ENCODE data around the gene ZNF367. TPM values are rescaled to one million over a fixed set of nuclear protein-coding genes. Genes with fewer than 3 reads are reported as not detected.

Gene ZNF367
- total and polyA plus RNA-seq, 2 of the 4 experiments (the other 2 are of a cell fraction) = 1.1 to 2.7 TPM

GRCh38 chr9:96342571-96343245, 75.5 kb downstream of the ZNF367 start:
- Histone ChIP-seq H2BK120ac (ENCODE audit: low read depth, low read length) (peak overlapping the region; percentile 23; the same call in 1 of the 2 replicates), H3K79me1 (ENCODE audit: low read depth in 1 of 2, low read length in 2 of 2) (peaks cover 3 to 7% of the 10 kb centered on the region in 2 experiments; a peak in 1 of 4 replicates), H2AK5ac (ENCODE audit: low read depth, low read length) (peak overlapping the region; percentile 87; the same call in 1 of the 2 replicates), H3K4ac (ENCODE audit: low read depth, low read length) (peak overlapping the region; percentile 31; the same call in 1 of the 2 replicates), H2AK9ac (replicated peaks; ENCODE audit: low read depth, low read length, poor library complexity) (peak overlapping the region; percentile 61), H3K9ac (ENCODE audit: low read depth, low read length) (no peak overlapping the region), H2AFZ (replicated peaks; ENCODE audit: low read length, poor library complexity) (peak overlapping the region; percentile 2), H3K4me2 (ENCODE audit: low read depth, low read length) (no peak overlapping the region), H3K27ac (ENCODE audit: insufficient read depth, low read length) (no peak overlapping the region), H3K23ac (ENCODE audit: low read depth, low read length) (0 out of 2 replicates have a peak overlapping the region, but pooled peaks have one; percentile 18), H3K14ac (replicated peaks; ENCODE audit: low read depth, low read length) (peak overlapping the region; percentile 67), H3K9me1 (ENCODE audit: insufficient read depth, low read length) (peaks cover 9% of the 10 kb centered on the region), H3K18ac (ENCODE audit: low read depth, low read length) (peak overlapping the region; percentile 18; the same call in 1 of the 2 replicates), H3K36me3 (ENCODE audit: control insufficient read depth, insufficient read depth, low read length) (0 out of 2 replicates have a peak, but pooled peaks cover 2% of the 10 kb centered on the region), H2BK15ac (ENCODE audit: low read depth, low read length) (peak overlapping the region; percentile 67; the same call in 2 of the 3 replicates), H3K9me3 (ENCODE audit: control insufficient read depth, insufficient read depth, low read length) (no peaks in the 10 kb centered on the region), H4K20me1 (ENCODE audit: insufficient read depth, low read length) (no peaks in the 10 kb centered on the region), H4K91ac (ENCODE audit: insufficient read depth, low read depth, low read length) (peak overlapping the region; percentile 18; the same call in 1 of the 2 replicates), H2BK5ac (ENCODE audit: low read depth, low read length, poor library complexity, severe bottlenecking) (no peak overlapping the region), H3K27me3 (ENCODE audit: control insufficient read depth, insufficient read depth, low read length) (no peaks in the 10 kb centered on the region), H3K4me1 (ENCODE audit: control insufficient read depth, insufficient read depth, low read length) (peaks cover 8% of the 10 kb centered on the region), H2BK20ac (ENCODE audit: low read depth, low read length) (peak overlapping the region; percentile 62), H3K56ac (ENCODE audit: extremely low read depth, insufficient read depth, low read length) (no peak overlapping the region), H4K8ac (ENCODE audit: low read depth in 2 of 2, low read length in 2 of 2) (peak overlapping the region in 1 of 2 experiments; percentile 32; a peak in 1 of 4 replicates), H3K4me3 (ENCODE audit: insufficient read depth, low read depth, low read length) (no peak overlapping the region), H4K5ac (ENCODE audit: low read depth, low read length) (no peak overlapping the region; the same call in 1 of the 2 replicates)
- WGBS, 2 experiments (ENCODE audit: extremely low coverage in 2 of 2, insufficient read length in 1 of 2) = 47% methylated on average over 9 of the region's 20 CpGs; no CpG with 5 or more reads in 1 of the 2 experiments
- CTCF ChIA-PET = no interaction called here
- dilution Hi-C loops (cut with HindIII; ENCODE audit: low sequenced_read_pairs, unreplicated experiment) (no loop called here), in situ Hi-C loops (cut with MboI; ENCODE audit: low sequenced_read_pairs) (no loop called here), intact Hi-C loops (cut with micrococcal nuclease) (loop anchor here (5.0 kb wide), 2 partner anchors 75 to 225 kb away; partner anchors contain the start of gene ZNF367)
- no peak for TF ChIP-seq BHLHE40 (IDR thresholded peaks at IDR 0.05; ENCODE audit: low read depth, low read length)
- DNase-seq (no peak), ATAC-seq (ENCODE audit: low read depth) (no peak)
- POLR2A ChIA-PET (ENCODE audit: unreplicated experiment) = no interaction called here
- BruUV-seq (replicated peaks) = no TSS peak

Data from IMR-90 (cell line).